ENCODE measurements around the gene BOLA3. TPM values are rescaled to one million over a fixed set of nuclear protein-coding genes. Genes with fewer than 3 reads are reported as not detected.

Gene BOLA3
- polyA plus RNA-seq, 1 donor from 2014 or later, result 89.1 TPM

DNA sequence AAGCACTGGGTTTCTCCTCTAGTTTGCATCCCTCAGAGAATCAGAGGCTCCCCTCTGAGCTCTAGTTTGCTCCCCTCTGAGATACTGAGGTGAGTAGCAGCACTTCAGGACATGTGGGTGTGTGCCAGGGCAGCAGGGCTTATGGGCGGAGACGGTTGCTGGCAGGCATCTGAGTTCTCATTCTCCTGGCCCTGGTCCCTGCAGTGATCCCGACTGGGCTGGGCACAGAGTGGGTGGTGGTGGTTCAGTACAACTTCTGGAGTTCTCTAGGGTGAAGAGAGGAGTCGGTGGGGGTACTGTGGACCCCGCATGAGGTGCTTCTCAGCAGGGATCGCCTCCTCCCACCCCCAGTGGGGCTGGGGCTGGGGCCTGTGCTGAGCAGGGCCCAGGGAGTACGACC is 47.9 kb downstream of the BOLA3 start:
- peaks cover 10% of the 10 kb centered on the region for H3K36me3 ChIP-seq (ENCODE audit: insufficient read depth, low read length)

GRCh38 chr2:74099271-74099670 is 48.4 kb downstream of the BOLA3 start:
- Histone ChIP-seq H2AFZ (ENCODE audit: low read depth, low read length) (no peak overlapping the region), H3K79me2 (replicated peaks; ENCODE audit: insufficient read depth, low read length) (no peaks in the 10 kb centered on the region), H3F3A (ENCODE audit: insufficient read depth, low read length, poor library complexity, severe bottlenecking) (no peaks in the 10 kb centered on the region), H3K4me3 (ENCODE audit: low read length) (no peak overlapping the region), H3K9ac (ENCODE audit: low read length) (no peak overlapping the region), H3K9me3 (ENCODE audit: low read length) (no peaks in the 10 kb centered on the region), H4K20me1 (ENCODE audit: insufficient read depth) (no peaks in the 10 kb centered on the region), H3K27ac (ENCODE audit: low read length) (no peak overlapping the region), H3K27me3 (ENCODE audit: insufficient read depth, low read depth, low read length) (no peaks in the 10 kb centered on the region), H3K36me3 (ENCODE audit: insufficient read depth, low read length) (peaks cover 12% of the 10 kb centered on the region), H3K4me2 (ENCODE audit: low read length) (no peak overlapping the region), H3K9me2 (ENCODE audit: insufficient read depth, low read length) (no peaks in the 10 kb centered on the region)
- no peak for TF ChIP-seq MXI1 (conservative IDR thresholded peaks at IDR 0.05; ENCODE audit: poor library complexity, severe bottlenecking)
- no peak for TF ChIP-seq CTCF (IDR thresholded peaks at IDR 0.05; ENCODE audit: poor library complexity, severe bottlenecking)
- no peak for TF ChIP-seq POLR2AphosphoS5 (IDR thresholded peaks at IDR 0.05)
- TF ChIP-seq, protein P1, sequence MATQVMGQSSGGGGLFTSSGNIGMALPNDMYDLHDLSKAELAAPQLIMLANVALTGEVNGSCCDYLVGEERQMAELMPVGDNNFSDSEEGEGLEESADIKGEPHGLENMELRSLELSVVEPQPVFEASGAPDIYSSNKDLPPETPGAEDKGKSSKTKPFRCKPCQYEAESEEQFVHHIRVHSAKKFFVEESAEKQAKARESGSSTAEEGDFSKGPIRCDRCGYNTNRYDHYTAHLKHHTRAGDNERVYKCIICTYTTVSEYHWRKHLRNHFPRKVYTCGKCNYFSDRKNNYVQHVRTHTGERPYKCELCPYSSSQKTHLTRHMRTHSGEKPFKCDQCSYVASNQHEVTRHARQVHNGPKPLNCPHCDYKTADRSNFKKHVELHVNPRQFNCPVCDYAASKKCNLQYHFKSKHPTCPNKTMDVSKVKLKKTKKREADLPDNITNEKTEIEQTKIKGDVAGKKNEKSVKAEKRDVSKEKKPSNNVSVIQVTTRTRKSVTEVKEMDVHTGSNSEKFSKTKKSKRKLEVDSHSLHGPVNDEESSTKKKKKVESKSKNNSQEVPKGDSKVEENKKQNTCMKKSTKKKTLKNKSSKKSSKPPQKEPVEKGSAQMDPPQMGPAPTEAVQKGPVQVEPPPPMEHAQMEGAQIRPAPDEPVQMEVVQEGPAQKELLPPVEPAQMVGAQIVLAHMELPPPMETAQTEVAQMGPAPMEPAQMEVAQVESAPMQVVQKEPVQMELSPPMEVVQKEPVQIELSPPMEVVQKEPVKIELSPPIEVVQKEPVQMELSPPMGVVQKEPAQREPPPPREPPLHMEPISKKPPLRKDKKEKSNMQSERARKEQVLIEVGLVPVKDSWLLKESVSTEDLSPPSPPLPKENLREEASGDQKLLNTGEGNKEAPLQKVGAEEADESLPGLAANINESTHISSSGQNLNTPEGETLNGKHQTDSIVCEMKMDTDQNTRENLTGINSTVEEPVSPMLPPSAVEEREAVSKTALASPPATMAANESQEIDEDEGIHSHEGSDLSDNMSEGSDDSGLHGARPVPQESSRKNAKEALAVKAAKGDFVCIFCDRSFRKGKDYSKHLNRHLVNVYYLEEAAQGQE (IDR thresholded peaks at IDR 0.05; ENCODE audit: borderline replicate concordance), result no peak
- TF ChIP-seq SMC3 (conservative IDR thresholded peaks at IDR 0.05; ENCODE audit: poor library complexity), result no peak
- TF ChIP-seq EP300 (conservative IDR thresholded peaks at IDR 0.05; ENCODE audit: poor library complexity, severe bottlenecking), result no peak
- no peak for TF ChIP-seq EZH2 (IDR thresholded peaks at IDR 0.05; ENCODE audit: borderline replicate concordance, insufficient read depth, low read length, poor library complexity, severe bottlenecking)
- TF ChIP-seq RAD21 (conservative IDR thresholded peaks at IDR 0.05), result no peak
- TF ChIP-seq TAF1 (IDR thresholded peaks at IDR 0.05; ENCODE audit: low read depth), result no peak

More for the DNA sequence above, 47.9 kb downstream of the BOLA3 start:
- H3K4me3 ChIP-seq (ENCODE audit: low read length), result no peak overlapping the region
- TF ChIP-seq RAD21 (conservative IDR thresholded peaks at IDR 0.05) (no peak), MXI1 (conservative IDR thresholded peaks at IDR 0.05; ENCODE audit: poor library complexity, severe bottlenecking) (no peak), TAF1 (IDR thresholded peaks at IDR 0.05; ENCODE audit: low read depth) (no peak)
- TF ChIP-seq, protein P1 (IDR thresholded peaks at IDR 0.05; ENCODE audit: borderline replicate concordance), result no peak
- H3K9ac ChIP-seq (ENCODE audit: low read length), result no peak overlapping the region
- H4K20me1 ChIP-seq (ENCODE audit: insufficient read depth), result no peaks in the 10 kb centered on the region
- no peak overlapping the region for H2AFZ ChIP-seq (ENCODE audit: low read depth, low read length)
- no peaks in the 10 kb centered on the region for H3K9me2 ChIP-seq (ENCODE audit: insufficient read depth, low read length)
- no peaks in the 10 kb centered on the region for H3K9me3 ChIP-seq (ENCODE audit: low read length)
- no peak overlapping the region for H3K27ac ChIP-seq (ENCODE audit: low read length)
- H3K4me2 ChIP-seq (ENCODE audit: low read length), result no peak overlapping the region
- no peaks in the 10 kb centered on the region for H3K79me2 ChIP-seq (replicated peaks; ENCODE audit: insufficient read depth, low read length)
- no peaks in the 10 kb centered on the region for H3K27me3 ChIP-seq (ENCODE audit: insufficient read depth, low read depth, low read length)
- no peaks in the 10 kb centered on the region for H3F3A ChIP-seq (ENCODE audit: insufficient read depth, low read length, poor library complexity, severe bottlenecking)
